Measurements from ENCODE around the gene CGREF1. TPM values are rescaled to one million over a fixed set of nuclear protein-coding genes. Genes with fewer than 3 reads are reported as not detected.

Gene CGREF1
- total RNA-seq, 2 experiments from 2014 or later = not detected

DNA sequence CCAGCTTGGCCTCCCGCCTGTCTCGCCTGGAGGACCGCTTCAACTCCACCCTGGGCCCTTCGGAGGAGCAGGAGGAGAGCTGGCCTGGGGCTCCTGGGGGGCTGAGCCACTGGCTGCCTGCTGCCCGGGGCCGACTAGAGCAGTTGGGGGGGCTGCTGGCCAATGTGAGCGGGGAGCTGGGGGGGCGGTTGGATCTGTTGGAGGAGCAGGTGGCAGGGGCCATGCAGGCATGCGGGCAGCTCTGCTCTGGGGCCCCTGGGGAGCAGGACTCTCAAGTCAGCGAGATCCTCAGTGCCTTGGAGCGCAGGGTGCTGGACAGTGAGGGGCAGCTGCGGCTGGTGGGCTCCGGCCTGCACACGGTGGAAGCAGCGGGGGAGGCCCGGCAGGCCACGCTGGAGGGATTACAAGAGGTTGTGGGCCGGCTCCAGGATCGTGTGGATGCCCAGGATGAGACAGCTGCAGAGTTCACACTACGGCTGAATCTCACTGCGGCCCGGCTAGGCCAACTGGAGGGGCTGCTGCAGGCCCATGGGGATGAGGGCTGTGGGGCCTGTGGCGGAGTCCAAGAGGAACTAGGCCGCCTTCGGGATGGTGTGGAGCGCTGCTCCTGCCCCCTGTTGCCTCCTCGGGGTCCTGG lies 36.0 kb downstream of the CGREF1 start:
- no peak overlapping the region for H3K4me3 ChIP-seq (ENCODE audit: low read depth, low read length, poor library complexity, severe bottlenecking)
- POLR2A ChIA-PET = interaction anchor here (0.8 to 1.8 kb wide), 3 partner anchors 12 to 43 kb away, joined by 3 to 4 read pairs (median 3); partner anchors contain the start of gene OST4

DNA sequence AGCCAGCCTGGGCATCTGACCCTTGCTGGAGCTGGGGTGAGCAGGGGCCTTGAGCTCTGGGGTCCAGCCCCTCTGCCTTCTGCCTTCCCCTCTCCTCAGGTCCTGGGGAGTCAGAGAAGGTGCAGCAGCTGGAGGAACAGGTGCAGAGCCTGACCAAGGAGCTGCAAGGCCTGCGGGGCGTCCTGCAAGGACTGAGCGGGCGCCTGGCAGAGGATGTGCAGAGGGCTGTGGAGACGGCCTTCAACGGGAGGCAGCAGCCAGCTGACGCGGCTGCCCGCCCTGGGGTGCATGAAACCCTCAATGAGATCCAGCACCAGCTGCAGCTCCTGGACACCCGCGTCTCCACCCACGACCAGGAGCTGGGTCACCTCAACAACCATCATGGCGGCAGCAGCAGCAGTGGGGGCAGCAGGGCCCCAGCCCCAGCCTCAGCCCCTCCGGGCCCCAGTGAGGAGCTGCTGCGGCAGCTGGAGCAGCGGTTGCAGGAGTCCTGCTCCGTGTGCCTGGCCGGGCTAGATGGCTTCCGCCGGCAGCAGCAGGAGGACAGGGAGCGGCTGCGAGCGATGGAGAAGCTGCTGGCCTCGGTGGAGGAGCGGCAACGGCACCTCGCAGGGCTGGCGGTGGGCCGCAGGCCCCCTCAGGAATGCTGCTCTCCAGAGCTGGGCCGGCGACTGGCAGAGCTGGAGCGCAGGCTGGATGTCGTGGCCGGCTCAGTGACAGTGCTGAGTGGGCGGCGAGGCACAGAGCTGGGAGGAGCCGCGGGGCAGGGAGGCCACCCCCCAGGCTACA lies 36.8 kb downstream of the CGREF1 start:
- no peaks in the 10 kb centered on the region for H3K9me2 ChIP-seq (ENCODE audit: insufficient read depth, low read length)
- CTCF ChIA-PET (ENCODE audit: unreplicated experiment) = interaction anchor here (1.1 kb wide), 1 partner anchor 9 kb away, joined by 4 read pairs; no protein-coding TSS in a partner anchor
- DNase-seq (ENCODE audit: low spot score) = no peak
- peaks cover 47% of the 10 kb centered on the region for H3K4me1 ChIP-seq (ENCODE audit: insufficient read depth, low read length, poor library complexity, severe bottlenecking)
- H3K36me3 ChIP-seq (ENCODE audit: insufficient read depth, low read length) = no peaks in the 10 kb centered on the region
- no peaks in the 10 kb centered on the region for H4K20me1 ChIP-seq (ENCODE audit: insufficient read depth, low read length)
- peak overlapping the region; percentile 64 for H3K27ac ChIP-seq (ENCODE audit: low read depth, low read length, poor library complexity, severe bottlenecking)
- TF ChIP-seq, protein P1, sequence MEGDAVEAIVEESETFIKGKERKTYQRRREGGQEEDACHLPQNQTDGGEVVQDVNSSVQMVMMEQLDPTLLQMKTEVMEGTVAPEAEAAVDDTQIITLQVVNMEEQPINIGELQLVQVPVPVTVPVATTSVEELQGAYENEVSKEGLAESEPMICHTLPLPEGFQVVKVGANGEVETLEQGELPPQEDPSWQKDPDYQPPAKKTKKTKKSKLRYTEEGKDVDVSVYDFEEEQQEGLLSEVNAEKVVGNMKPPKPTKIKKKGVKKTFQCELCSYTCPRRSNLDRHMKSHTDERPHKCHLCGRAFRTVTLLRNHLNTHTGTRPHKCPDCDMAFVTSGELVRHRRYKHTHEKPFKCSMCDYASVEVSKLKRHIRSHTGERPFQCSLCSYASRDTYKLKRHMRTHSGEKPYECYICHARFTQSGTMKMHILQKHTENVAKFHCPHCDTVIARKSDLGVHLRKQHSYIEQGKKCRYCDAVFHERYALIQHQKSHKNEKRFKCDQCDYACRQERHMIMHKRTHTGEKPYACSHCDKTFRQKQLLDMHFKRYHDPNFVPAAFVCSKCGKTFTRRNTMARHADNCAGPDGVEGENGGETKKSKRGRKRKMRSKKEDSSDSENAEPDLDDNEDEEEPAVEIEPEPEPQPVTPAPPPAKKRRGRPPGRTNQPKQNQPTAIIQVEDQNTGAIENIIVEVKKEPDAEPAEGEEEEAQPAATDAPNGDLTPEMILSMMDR (conservative IDR thresholded peaks at IDR 0.05; ENCODE audit: low read length) = no peak
- TF ChIP-seq EZH2phosphoT487 (IDR thresholded peaks at IDR 0.05; ENCODE audit: borderline replicate concordance, low read depth, low read length) = no peak
- no TSS peak for BruUV-seq (replicated peaks)
- H3K4me2 ChIP-seq (ENCODE audit: low read length) = peak overlapping the region; percentile 66
- H2AFZ ChIP-seq (ENCODE audit: low read length) = no peak overlapping the region
- H3K79me2 ChIP-seq (ENCODE audit: insufficient read depth, low read depth, low read length) = no peaks in the 10 kb centered on the region
- intact Hi-C loops (cut with micrococcal nuclease; ENCODE audit: unreplicated experiment) = no loop called here
- POLR2A ChIA-PET = interaction anchor here (0.8 to 1.8 kb wide), 4 partner anchors 9 to 88 kb away, joined by 3 to 4 read pairs (median 4); partner anchors contain the start of gene OST4
- H3K4me3 ChIP-seq (ENCODE audit: low read depth, low read length, poor library complexity, severe bottlenecking) = peak overlapping the region; percentile 44
- no peaks in the 10 kb centered on the region for H3K9me3 ChIP-seq (ENCODE audit: low read length)

More for the DNA sequence above, 36.0 kb downstream of the CGREF1 start:
- Histone ChIP-seq H2AFZ (ENCODE audit: low read length) (no peak overlapping the region), H3K27ac (ENCODE audit: low read depth, low read length, poor library complexity, severe bottlenecking) (no peak overlapping the region), H3K4me1 (ENCODE audit: insufficient read depth, low read length, poor library complexity, severe bottlenecking) (peaks cover 47% of the 10 kb centered on the region), H3K4me2 (ENCODE audit: low read length) (no peak overlapping the region), H3K79me2 (ENCODE audit: insufficient read depth, low read depth, low read length) (no peaks in the 10 kb centered on the region), H3K9me2 (ENCODE audit: insufficient read depth, low read length) (no peaks in the 10 kb centered on the region), H3K36me3 (ENCODE audit: insufficient read depth, low read length) (no peaks in the 10 kb centered on the region), H3K9me3 (ENCODE audit: low read length) (no peaks in the 10 kb centered on the region), H4K20me1 (ENCODE audit: insufficient read depth, low read length) (no peaks in the 10 kb centered on the region)
- no peak for DNase-seq (ENCODE audit: low spot score)
- TF ChIP-seq, protein P1 (conservative IDR thresholded peaks at IDR 0.05; ENCODE audit: low read length) = no peak
- TF ChIP-seq EZH2phosphoT487 (IDR thresholded peaks at IDR 0.05; ENCODE audit: borderline replicate concordance, low read depth, low read length) = no peak
- intact Hi-C loops (cut with micrococcal nuclease; ENCODE audit: unreplicated experiment) = no loop called here
- CTCF ChIA-PET (ENCODE audit: unreplicated experiment) = no interaction called here
- no TSS peak for BruUV-seq (replicated peaks)
